Small intestine (tissue), 7 donors: ENCODE measurements around the gene RBMS3. TPM values are rescaled to one million over a fixed set of nuclear protein-coding genes. Genes with fewer than 3 reads are reported as not detected.

Source experiments
- DNase-seq, 2 donors: peaks; one replicate each; pipeline versions ENCODE4 v3.0.0 to v3.0.0-alpha.2; 2013
- FAIRE-seq: peaks from 2 replicates; lab custom pipeline; 2012; peaks lifted over from hg19 to GRCh38; lab: Jason Lieb, UNC
- H3K27ac ChIP-seq, 3 donors: one replicate each; pipeline ENCODE4 v1.5.1; 2013; ENCODE audit warnings: low read length in 2 of 3, mild to moderate bottlenecking in 2 of 3, control low read depth in 1 of 3, inconsistent platforms in 1 of 3, low read depth in 1 of 3, moderate library complexity in 1 of 3
- H3K27me3 ChIP-seq, 3 donors: one replicate each; pipeline ENCODE4 v1.6.1; 2013; ENCODE audit warnings: low read length in 3 of 3, inconsistent platforms in 1 of 3; ENCODE audit not compliant: control insufficient read depth in 3 of 3, insufficient read depth in 3 of 3
- H3K36me3 ChIP-seq, 3 donors: one replicate each; pipeline ENCODE4 v1.6.1; 2013; ENCODE audit warnings: low read length in 3 of 3, inconsistent platforms in 1 of 3, low read depth in 1 of 3, mild to moderate bottlenecking in 1 of 3, moderate library complexity in 1 of 3; ENCODE audit not compliant: control insufficient read depth in 3 of 3, insufficient read depth in 2 of 3
- H3K4me1 ChIP-seq, 3 donors: one replicate each; pipeline ENCODE4 v1.6.1; 2013; ENCODE audit warnings: low read length in 2 of 3, inconsistent platforms in 1 of 3, low read depth in 1 of 3, mild to moderate bottlenecking in 1 of 3, moderate library complexity in 1 of 3; ENCODE audit not compliant: control insufficient read depth in 3 of 3, insufficient read depth in 2 of 3
- H3K4me3 ChIP-seq, 3 donors: one replicate each; pipeline ENCODE4 v1.5.1; 2013; ENCODE audit warnings: low read length in 3 of 3, control low read depth in 1 of 3, inconsistent platforms in 1 of 3, low read depth in 1 of 3, mild to moderate bottlenecking in 1 of 3, moderate library complexity in 1 of 3
- H3K9me3 ChIP-seq, 2 donors: one replicate each; pipeline ENCODE4 v1.6.1; 2013; ENCODE audit warnings: low read depth in 1 of 2, low read length in 1 of 2; ENCODE audit not compliant: control insufficient read depth in 2 of 2, insufficient read depth in 1 of 2
- WGBS, 3 donors: extraction: QIAGEN DNeasy Blood & Tissue Kit; methylation state at CpG; one replicate each; pipeline ENCODE4 v1.1.7; 2013; 5-methylcytosine and 5-hydroxymethylcytosine counted together
- polyA plus RNA-seq, 4 donors: library from polyadenylated mRNA; stranded (reverse) in 3 of 4; unstranded in 1 of 4; fragments of 200-250 nt in 3 of 4; fragments of 120-200 nt in 1 of 4; gene quantifications; one replicate each; pipeline versions ENCODE4 v1.2.1 to v1.2.3, GENCODE V29; 2013
- donor health status: healthy with polysubstance abuse.
- donor health status: control.
- donor health status: control.
- donor health status: Bipolar disorder and iron deficiency.
- donor health status: healthy.

RBMS3 gene
- polyA plus RNA-seq, 4 donors: 0.81 to 6.4 (median 4.8) TPM; not detected in 1

- H3K4me1 ChIP-seq: no peaks in the 10 kb centered on the region
- 72 to 82% (median 75%) methylated on average over 9 of the region's 9 CpGs for WGBS, 3 donors
- no peaks in the 10 kb centered on the region for H3K27me3 ChIP-seq
- H3K9me3 ChIP-seq: no peaks in the 10 kb centered on the region
- FAIRE-seq: no peak
- no peaks in the 10 kb centered on the region for H3K36me3 ChIP-seq
- H3K27ac ChIP-seq: no peak overlapping the region
- no peak for DNase-seq
- H3K4me3 ChIP-seq: no peak overlapping the region
Measured at GRCh38 chr3:29475305-29475840, 194.5 kb downstream of the RBMS3 start.

- DNase-seq (no peak), FAIRE-seq (no peak)
- no peaks in the 10 kb centered on the region for H3K4me1 ChIP-seq
- no peak overlapping the region for H3K4me3 ChIP-seq
- H3K27ac ChIP-seq: no peak overlapping the region
- no peaks in the 10 kb centered on the region for H3K27me3 ChIP-seq
- no peaks in the 10 kb centered on the region for H3K36me3 ChIP-seq
- H3K9me3 ChIP-seq: no peaks in the 10 kb centered on the region
Measured at GRCh38 chr3:29475854-29476253, 195.0 kb downstream of the RBMS3 start.

GRCh38 chr3:29478611-29479010, 197.7 kb downstream of the RBMS3 start:
- no peaks in the 10 kb centered on the region for H3K4me1 ChIP-seq
- FAIRE-seq (no peak), DNase-seq (no peak)
- H3K9me3 ChIP-seq: no peaks in the 10 kb centered on the region
- no peaks in the 10 kb centered on the region for H3K36me3 ChIP-seq
- H3K4me3 ChIP-seq: no peak overlapping the region
- H3K27ac ChIP-seq: no peak overlapping the region
- WGBS, 3 donors: 83 to 92% (median 91%) methylated on average over 3 of the region's 3 CpGs
- no peaks in the 10 kb centered on the region for H3K27me3 ChIP-seq

- DNase-seq (no peak), FAIRE-seq (no peak)
- Histone ChIP-seq H3K27ac (no peak overlapping the region), H3K9me3 (no peaks in the 10 kb centered on the region), H3K36me3 (no peaks in the 10 kb centered on the region), H3K27me3 (no peaks in the 10 kb centered on the region), H3K4me3 (no peak overlapping the region), H3K4me1 (no peaks in the 10 kb centered on the region)
- 55 to 96% (median 88%) methylated on average over 1 of the region's 1 CpG for whole genome bisulfite sequencing, 3 donors
Measured at GRCh38 chr3:29481249-29481648, 200.4 kb downstream of the RBMS3 start.

GRCh38 chr3:29481969-29482767, 201.3 kb downstream of the RBMS3 start:
- Histone ChIP-seq H3K4me3 (no peak overlapping the region), H3K27me3 (no peaks in the 10 kb centered on the region), H3K27ac (no peak overlapping the region), H3K4me1 (no peaks in the 10 kb centered on the region), H3K36me3 (no peaks in the 10 kb centered on the region), H3K9me3 (no peaks in the 10 kb centered on the region)
- DNase-seq (no peak), FAIRE-seq (no peak)
- 82 to 89% (median 87%) methylated on average over 2 to 3 of the region's 3 CpGs for WGBS, 3 donors

- FAIRE-seq (no peak), DNase-seq (no peak)
- H3K27ac ChIP-seq: no peak overlapping the region
- H3K4me1 ChIP-seq: no peaks in the 10 kb centered on the region
- H3K9me3 ChIP-seq: no peaks in the 10 kb centered on the region
- H3K27me3 ChIP-seq: no peaks in the 10 kb centered on the region
- 55 to 74% (median 66%) methylated on average over 2 of the region's 2 CpGs for WGBS, 3 donors
- no peaks in the 10 kb centered on the region for H3K36me3 ChIP-seq
- no peak overlapping the region for H3K4me3 ChIP-seq
Measured at GRCh38 chr3:29484633-29485032, 203.8 kb downstream of the RBMS3 start.

GRCh38 chr3:29486096-29486495, 205.2 kb downstream of the RBMS3 start:
- FAIRE-seq (no peak), DNase-seq (no peak)
- Histone ChIP-seq H3K4me1 (no peaks in the 10 kb centered on the region), H3K9me3 (no peaks in the 10 kb centered on the region), H3K27me3 (no peaks in the 10 kb centered on the region), H3K27ac (no peak overlapping the region), H3K36me3 (no peaks in the 10 kb centered on the region), H3K4me3 (no peak overlapping the region)
- WGBS, 3 donors: 67 to 77% (median 73%) methylated on average over 5 of the region's 5 CpGs

GRCh38 chr3:29486917-29487316, 206.0 kb downstream of the RBMS3 start:
- no peaks in the 10 kb centered on the region for H3K9me3 ChIP-seq
- no peaks in the 10 kb centered on the region for H3K27me3 ChIP-seq
- DNase-seq: no peak
- no peak overlapping the region for H3K27ac ChIP-seq
- no peaks in the 10 kb centered on the region for H3K4me1 ChIP-seq
- 41 to 83% (median 48%) methylated on average over 2 of the region's 2 CpGs for WGBS, 3 donors
- no peaks in the 10 kb centered on the region for H3K36me3 ChIP-seq
- FAIRE-seq: no peak
- H3K4me3 ChIP-seq: no peak overlapping the region
